Tibial nerve (tissue), 3 donors: Measurements from ENCODE around the gene NCOA1.

ENCODE experiments used
- POLR2A ChIP-seq, 2 donors: fragments of 450-650 bp; IDR thresholded peaks; one replicate each; pipeline ENCODE4 v1.6.1; 2017; ENCODE audit warnings: antibody characterized with exemption in 2 of 2, mild to moderate bottlenecking in 2 of 2, moderate library complexity in 2 of 2
- TF ChIP-seq, protein P1 (sequence below), 5 experiments: fragments of 200-600 bp in 3 of 5; fragments of 450-650 bp in 2 of 5; sonication (generic) in 3 of 5; IDR thresholded peaks; one replicate each; pipeline ENCODE4 v1.5.1; 2016 to 2019; ENCODE audit warnings: antibody characterized with exemption in 5 of 5, mild to moderate bottlenecking in 3 of 5, moderate library complexity in 2 of 5

DNA sequence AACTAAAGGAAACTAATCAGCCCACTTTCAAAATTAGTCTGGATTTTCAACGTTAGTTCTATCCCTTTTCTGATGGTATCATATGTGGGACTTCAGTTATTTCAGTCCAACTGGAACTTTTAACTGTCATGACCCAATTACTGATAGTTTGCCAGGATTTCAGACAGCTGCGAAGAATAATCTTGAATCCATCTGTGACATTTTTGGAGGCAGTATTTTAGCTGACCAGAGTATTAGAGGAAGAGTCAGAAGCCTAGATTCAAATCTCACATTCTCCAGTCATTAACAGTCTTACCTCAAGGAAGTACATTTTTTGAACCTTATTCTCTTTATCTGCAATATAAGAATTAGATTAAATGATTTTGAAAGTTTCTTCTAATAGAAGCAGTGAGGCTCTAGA is 220.8 kb downstream of the NCOA1 start:
- TF ChIP-seq, protein P1, sequence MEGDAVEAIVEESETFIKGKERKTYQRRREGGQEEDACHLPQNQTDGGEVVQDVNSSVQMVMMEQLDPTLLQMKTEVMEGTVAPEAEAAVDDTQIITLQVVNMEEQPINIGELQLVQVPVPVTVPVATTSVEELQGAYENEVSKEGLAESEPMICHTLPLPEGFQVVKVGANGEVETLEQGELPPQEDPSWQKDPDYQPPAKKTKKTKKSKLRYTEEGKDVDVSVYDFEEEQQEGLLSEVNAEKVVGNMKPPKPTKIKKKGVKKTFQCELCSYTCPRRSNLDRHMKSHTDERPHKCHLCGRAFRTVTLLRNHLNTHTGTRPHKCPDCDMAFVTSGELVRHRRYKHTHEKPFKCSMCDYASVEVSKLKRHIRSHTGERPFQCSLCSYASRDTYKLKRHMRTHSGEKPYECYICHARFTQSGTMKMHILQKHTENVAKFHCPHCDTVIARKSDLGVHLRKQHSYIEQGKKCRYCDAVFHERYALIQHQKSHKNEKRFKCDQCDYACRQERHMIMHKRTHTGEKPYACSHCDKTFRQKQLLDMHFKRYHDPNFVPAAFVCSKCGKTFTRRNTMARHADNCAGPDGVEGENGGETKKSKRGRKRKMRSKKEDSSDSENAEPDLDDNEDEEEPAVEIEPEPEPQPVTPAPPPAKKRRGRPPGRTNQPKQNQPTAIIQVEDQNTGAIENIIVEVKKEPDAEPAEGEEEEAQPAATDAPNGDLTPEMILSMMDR (IDR thresholded peaks at IDR 0.05) = no peak
- TF ChIP-seq POLR2A (IDR thresholded peaks at IDR 0.05) = no peak
